Esophagus muscularis mucosa (tissue), 4 donors: ENCODE data around the gene B3GNT8. TPM values are rescaled to one million over a fixed set of nuclear protein-coding genes. Genes with fewer than 3 reads are reported as not detected.
A peak's percentile ranks its signal among the peaks of the same experiment; 100 is the strongest.

Source experiments
- DNase-seq: peaks from one replicate; pipeline ENCODE4 v3.0.0-alpha.2; 2017; ENCODE audit errors: extremely low spot score
- H3K27ac ChIP-seq, 4 donors: fragments of 200-600 bp; sonication (generic); replicated peaks in 1 of 4; 1 replicate in 3 of 4; 2 replicates in 1 of 4; pipeline ENCODE4 v1.5.1; 2016 to 2019; ENCODE audit warnings: mild to moderate bottlenecking in 1 of 4
- H3K27me3 ChIP-seq, 4 donors: fragments of 200-600 bp; sonication (generic); one replicate each; pipeline versions ENCODE4 v1.5.1 to v1.6.0; 2016 to 2019
- H3K36me3 ChIP-seq, 4 donors: fragments of 200-600 bp; sonication (generic); one replicate each; pipeline ENCODE4 v1.5.1; 2016 to 2019
- H3K4me1 ChIP-seq, 4 donors: fragments of 200-600 bp; sonication (generic); one replicate each; pipeline ENCODE4 v1.5.1; 2016 to 2019
- H3K4me3 ChIP-seq, 4 donors: fragments of 200-600 bp; sonication (generic); 1 replicate in 2 of 4; 2 replicates in 2 of 4; pipeline ENCODE4 v1.5.1; 2016 to 2019; ENCODE audit warnings: mild to moderate bottlenecking in 4 of 4, moderate library complexity in 1 of 4
- H3K9me3 ChIP-seq, 4 donors: fragments of 200-600 bp; sonication (generic); 1 replicate in 3 of 4; 2 replicates in 1 of 4; pipeline ENCODE4 v1.5.1; 2016 to 2019
- EP300 ChIP-seq: sonication (generic); formaldehyde crosslinking; IDR thresholded peaks from one replicate; pipeline ENCODE4 v1.6.1; 2017; ENCODE audit warnings: antibody characterized with exemption
- POLR2A ChIP-seq: fragments of 450-650 bp; IDR thresholded peaks from one replicate; pipeline ENCODE4 v1.6.1; 2017; ENCODE audit warnings: antibody characterized with exemption, moderate library complexity, mild to moderate bottlenecking, low read depth
- POLR2AphosphoS5 ChIP-seq, 2 donors: sonication (generic); formaldehyde crosslinking; IDR thresholded peaks; one replicate each; pipeline ENCODE4 v1.6.1; 2017; ENCODE audit warnings: antibody characterized with exemption in 2 of 2
- WGBS: methylation state at CpG from one replicate; pipeline ENCODE4 v1.1.5; 2018; 5-methylcytosine and 5-hydroxymethylcytosine counted together
- intact Hi-C: fragments of 100-400 bp; cut with DNase I; formaldehyde crosslinking; loops from one replicate; pipeline ENCODE4 v1.15.1; 2023
- total RNA-seq, 4 donors: library from RNA; depleted of rRNA; stranded (reverse); fragments of >200 nt; gene quantifications; one replicate each; pipeline versions ENCODE4 v1.1.0 to v1.2.1, GENCODE V29; 2016
- TF ChIP-seq, protein P1 (sequence below), 3 experiments: fragments of 200-600 bp in 2 of 3; fragments of 450-650 bp in 1 of 3; sonication (generic) in 2 of 3; IDR thresholded peaks; one replicate each; pipeline ENCODE4 v1.5.1; 2017 to 2019; ENCODE audit warnings: antibody characterized with exemption in 3 of 3, mild to moderate bottlenecking in 2 of 3, moderate library complexity in 1 of 3

Gene B3GNT8
- total RNA-seq, 4 donors from 2014 or later, result 1.2 to 12.0 (median 5.0) TPM

DNA sequence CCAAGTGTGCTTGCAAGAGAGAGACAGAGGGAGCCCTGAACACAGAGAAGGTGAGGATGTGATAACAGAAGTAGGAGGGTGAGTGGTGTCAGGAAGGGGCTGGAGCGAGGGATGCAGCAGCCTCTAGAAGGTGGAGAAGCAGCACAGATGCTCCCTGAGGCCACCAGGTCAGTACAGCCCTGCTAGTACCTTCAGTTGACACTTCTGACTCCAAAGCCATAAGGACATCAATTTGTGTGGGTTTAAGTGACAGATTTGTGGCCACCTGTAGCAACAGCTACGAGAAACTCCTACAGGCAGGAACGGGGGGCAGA lies 22.6 kb upstream of the B3GNT8 start:
- peaks cover 0 to 31% (median 0%) of the 10 kb centered on the region in 4 donors for H3K27me3 ChIP-seq
- TF ChIP-seq POLR2A (no peak), POLR2AphosphoS5 (IDR thresholded peaks at IDR 0.05) (no peak), EP300 (no peak)
- TF ChIP-seq, protein P1, sequence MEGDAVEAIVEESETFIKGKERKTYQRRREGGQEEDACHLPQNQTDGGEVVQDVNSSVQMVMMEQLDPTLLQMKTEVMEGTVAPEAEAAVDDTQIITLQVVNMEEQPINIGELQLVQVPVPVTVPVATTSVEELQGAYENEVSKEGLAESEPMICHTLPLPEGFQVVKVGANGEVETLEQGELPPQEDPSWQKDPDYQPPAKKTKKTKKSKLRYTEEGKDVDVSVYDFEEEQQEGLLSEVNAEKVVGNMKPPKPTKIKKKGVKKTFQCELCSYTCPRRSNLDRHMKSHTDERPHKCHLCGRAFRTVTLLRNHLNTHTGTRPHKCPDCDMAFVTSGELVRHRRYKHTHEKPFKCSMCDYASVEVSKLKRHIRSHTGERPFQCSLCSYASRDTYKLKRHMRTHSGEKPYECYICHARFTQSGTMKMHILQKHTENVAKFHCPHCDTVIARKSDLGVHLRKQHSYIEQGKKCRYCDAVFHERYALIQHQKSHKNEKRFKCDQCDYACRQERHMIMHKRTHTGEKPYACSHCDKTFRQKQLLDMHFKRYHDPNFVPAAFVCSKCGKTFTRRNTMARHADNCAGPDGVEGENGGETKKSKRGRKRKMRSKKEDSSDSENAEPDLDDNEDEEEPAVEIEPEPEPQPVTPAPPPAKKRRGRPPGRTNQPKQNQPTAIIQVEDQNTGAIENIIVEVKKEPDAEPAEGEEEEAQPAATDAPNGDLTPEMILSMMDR (IDR thresholded peaks at IDR 0.05), result no peak
- H3K9me3 ChIP-seq, result no peaks in the 10 kb centered on the region
- DNase-seq, result no peak
- intact Hi-C loops, result loop anchor here (2.0 kb wide), 1 partner anchor 121 kb away; no protein-coding TSS in a partner anchor
- no peak overlapping the region for H3K27ac ChIP-seq
- no peak overlapping the region for H3K4me3 ChIP-seq
- 66% methylated on average over 3 of the region's 3 CpGs for WGBS
- H3K4me1 ChIP-seq, result peaks cover 12 to 15% (median 13%) of the 10 kb centered on the region in 4 donors
- peaks cover 0 to 9% (median 0%) of the 10 kb centered on the region in 4 donors for H3K36me3 ChIP-seq

DNA sequence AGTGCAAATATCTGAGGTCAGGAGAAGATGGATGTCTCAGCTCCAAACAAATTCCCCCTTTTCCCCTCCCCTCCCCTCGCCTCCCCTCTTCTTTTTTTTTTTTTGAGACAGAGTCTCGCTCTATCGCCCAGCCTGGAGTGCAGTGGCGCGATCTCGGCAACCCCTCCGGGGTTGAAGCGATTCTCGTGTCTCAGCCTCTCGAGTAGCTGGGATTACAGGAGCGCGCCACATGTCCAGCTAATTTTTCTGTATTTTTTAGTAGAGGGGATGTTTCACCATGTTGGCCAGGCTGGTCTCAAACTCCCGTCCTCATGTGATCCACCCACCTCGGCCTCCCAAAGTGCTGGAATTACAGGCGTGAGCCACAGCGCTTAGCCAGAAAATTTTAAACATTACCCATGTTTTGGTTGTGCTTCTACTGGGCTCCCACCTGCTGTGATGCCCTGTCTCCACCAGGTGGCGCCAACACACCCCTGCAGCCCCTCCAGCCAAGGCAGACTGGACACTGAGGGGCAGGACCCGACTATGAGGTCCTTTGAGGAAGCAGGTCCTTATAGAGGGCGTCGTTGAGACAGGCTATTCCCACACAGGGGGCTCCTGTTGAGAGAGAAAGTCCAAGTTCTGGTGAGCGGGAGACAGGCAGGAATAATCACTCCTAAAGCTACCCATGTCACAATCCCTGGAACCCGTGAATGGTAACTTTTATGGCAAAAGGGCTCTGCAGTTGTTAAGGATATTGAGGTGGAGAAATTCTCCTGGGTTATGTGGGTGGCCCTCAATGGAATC lies 22.1 kb upstream of the B3GNT8 start:
- H3K27me3 ChIP-seq, result peaks cover 0 to 36% (median 0%) of the 10 kb centered on the region in 4 donors
- H3K27ac ChIP-seq, result no peak overlapping the region
- DNase-seq, result peak; percentile 93
- peak overlapping the region; percentile 18 to 50 (median 30) for H3K4me3 ChIP-seq
- TF ChIP-seq POLR2AphosphoS5 (IDR thresholded peaks at IDR 0.05), result peak in 1 of 2 donors; percentile 24
- TF ChIP-seq POLR2A, result no peak
- TF ChIP-seq, protein P1 (IDR thresholded peaks at IDR 0.05), result peak in 2 of 3 experiments; percentile 92
- no peaks in the 10 kb centered on the region for H3K9me3 ChIP-seq
- peaks cover 12 to 15% (median 13%) of the 10 kb centered on the region in 4 donors for H3K4me1 ChIP-seq
- 5% methylated on average over 19 of the region's 22 CpGs for WGBS
- intact Hi-C loops, result no loop called here
- peaks cover 0 to 9% (median 0%) of the 10 kb centered on the region in 4 donors for H3K36me3 ChIP-seq

DNA sequence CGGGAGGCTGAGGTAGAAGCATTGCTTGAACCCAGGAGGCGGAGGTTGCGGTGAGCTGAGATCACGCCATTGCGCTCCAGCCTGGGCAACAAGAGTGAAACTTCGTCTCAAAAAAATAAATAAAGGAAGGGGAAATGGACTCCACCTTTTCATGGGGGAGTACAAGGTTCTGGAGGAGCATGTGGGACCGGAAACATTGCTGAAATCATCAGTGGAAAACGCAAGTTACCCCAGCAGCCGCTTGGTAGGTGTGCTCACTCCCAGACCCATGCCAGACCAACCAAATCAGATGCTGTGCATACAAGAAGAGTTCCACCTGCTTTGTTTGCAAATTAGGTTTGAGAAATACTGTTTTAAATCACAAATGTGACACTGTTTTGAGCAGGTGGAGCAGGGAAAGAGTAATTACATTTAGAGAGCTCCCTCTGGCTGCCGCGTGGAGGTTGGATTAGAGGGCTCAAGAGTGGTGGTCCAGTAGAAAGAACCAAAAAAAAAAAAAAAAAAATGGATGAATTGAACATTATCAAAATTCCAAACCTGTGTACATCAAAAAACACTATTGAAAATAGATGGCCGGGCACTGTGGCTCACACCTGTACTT lies 20.7 kb upstream of the B3GNT8 start:
- peak overlapping the region in 1 of 4 donors; percentile 31 for H3K27ac ChIP-seq
- intact Hi-C loops, result no loop called here
- peak overlapping the region; percentile 18 to 41 (median 25) for H3K4me3 ChIP-seq
- DNase-seq, result no peak
- H3K36me3 ChIP-seq, result no peaks in the 10 kb centered on the region
- peaks cover 12 to 15% (median 13%) of the 10 kb centered on the region in 4 donors for H3K4me1 ChIP-seq
- H3K27me3 ChIP-seq, result peaks cover 0 to 50% (median under 1%) of the 10 kb centered on the region in 4 donors
- 52% methylated on average over 12 of the region's 12 CpGs for WGBS
- no peak for TF ChIP-seq EP300
- TF ChIP-seq POLR2A, result no peak
- TF ChIP-seq, protein P1 (IDR thresholded peaks at IDR 0.05), result no peak
- no peak for TF ChIP-seq POLR2AphosphoS5 (IDR thresholded peaks at IDR 0.05)
- no peaks in the 10 kb centered on the region for H3K9me3 ChIP-seq

DNA sequence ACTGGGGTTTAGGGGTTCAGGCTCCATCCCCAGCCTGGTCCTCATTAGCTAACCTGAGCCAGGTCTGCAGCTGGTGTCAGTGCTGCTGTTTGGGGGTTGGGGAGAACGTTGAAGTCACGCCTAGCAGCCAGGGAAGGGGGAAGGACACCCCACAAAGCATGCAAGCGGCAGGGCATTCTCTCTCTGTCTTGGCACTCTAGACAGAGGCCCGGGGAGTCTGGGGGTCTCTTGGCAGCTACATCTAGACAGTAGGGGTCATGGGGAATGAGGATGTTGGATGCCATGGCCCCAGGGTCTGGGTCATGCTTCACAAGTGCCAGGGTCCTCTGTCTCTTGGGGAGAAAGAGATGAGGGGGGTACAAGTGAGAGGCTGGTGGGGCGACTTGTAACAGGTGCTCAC lies 18.4 kb upstream of the B3GNT8 start:
- TF ChIP-seq, protein P1 (IDR thresholded peaks at IDR 0.05), result no peak
- TF ChIP-seq POLR2AphosphoS5 (IDR thresholded peaks at IDR 0.05), result no peak
- TF ChIP-seq EP300, result no peak
- no peak for TF ChIP-seq POLR2A
- intact Hi-C loops, result no loop called here

More for the DNA sequence above, 18.4 kb upstream of the B3GNT8 start:
- Histone ChIP-seq H3K4me1 (peaks cover 12 to 15% (median 13%) of the 10 kb centered on the region in 4 donors), H3K36me3 (no peaks in the 10 kb centered on the region), H3K9me3 (no peaks in the 10 kb centered on the region), H3K4me3 (no peak overlapping the region), H3K27me3 (peaks cover 0 to 70% (median 3%) of the 10 kb centered on the region in 4 donors), H3K27ac (no peak overlapping the region)
- DNase-seq, result no peak
- 67% methylated on average over 5 of the region's 5 CpGs for WGBS
